NOMO-1 treated with DMSO at 0.1 percent for 48 hours (cell line): ENCODE measurements around the gene ZNF516.

ENCODE experiments used
- DNase-seq: peaks from one replicate; lab custom pipeline; 2025; ENCODE audit not compliant: unreplicated experiment; lab: John Stamatoyannopoulos, UW

The ZNF516 gene

DNA sequence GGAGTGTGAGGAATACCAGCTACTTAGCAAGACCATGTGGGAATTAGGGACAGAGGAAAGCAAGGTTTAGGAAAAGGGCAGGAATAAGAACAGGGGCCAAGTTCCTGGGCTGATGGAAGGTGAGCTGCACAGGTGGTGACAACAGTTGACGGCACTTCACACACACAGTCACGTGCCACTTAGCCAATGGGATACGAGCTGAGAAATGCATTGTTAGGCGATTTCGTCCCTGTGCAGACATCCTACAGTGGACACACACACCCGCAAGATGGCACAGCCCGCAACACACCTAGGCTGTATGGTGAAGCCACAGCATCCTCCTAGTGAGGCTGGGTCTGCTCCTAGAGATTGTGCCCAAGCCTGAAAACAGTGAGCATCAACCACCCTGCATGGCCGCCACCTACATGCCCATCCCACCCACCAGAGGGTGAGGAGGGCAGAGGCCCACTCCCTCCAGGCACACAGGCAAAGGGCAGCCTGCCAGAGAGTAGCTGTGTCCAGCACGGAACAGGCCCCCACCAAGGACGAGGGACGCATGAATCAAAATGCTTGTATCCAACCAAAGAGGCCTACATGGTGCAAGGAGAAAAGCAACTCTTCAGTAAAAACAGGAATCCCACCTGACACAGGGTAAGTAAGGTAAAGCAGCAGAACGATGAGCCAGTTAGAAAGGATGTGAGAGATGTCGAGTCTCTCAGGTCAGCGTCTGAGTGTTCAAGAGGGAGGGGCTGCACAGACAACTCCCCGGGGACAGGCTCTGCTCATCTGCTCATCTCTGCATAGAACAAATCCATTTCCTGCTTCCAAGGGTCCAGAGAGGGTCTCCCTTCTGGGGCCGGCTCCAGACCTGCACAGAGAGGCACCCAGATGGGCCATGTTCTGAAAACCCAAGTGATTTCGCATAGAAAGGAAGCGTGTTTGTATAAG is 51.3 kb downstream of the ZNF516 start:
- no peak for DNase-seq

DNA sequence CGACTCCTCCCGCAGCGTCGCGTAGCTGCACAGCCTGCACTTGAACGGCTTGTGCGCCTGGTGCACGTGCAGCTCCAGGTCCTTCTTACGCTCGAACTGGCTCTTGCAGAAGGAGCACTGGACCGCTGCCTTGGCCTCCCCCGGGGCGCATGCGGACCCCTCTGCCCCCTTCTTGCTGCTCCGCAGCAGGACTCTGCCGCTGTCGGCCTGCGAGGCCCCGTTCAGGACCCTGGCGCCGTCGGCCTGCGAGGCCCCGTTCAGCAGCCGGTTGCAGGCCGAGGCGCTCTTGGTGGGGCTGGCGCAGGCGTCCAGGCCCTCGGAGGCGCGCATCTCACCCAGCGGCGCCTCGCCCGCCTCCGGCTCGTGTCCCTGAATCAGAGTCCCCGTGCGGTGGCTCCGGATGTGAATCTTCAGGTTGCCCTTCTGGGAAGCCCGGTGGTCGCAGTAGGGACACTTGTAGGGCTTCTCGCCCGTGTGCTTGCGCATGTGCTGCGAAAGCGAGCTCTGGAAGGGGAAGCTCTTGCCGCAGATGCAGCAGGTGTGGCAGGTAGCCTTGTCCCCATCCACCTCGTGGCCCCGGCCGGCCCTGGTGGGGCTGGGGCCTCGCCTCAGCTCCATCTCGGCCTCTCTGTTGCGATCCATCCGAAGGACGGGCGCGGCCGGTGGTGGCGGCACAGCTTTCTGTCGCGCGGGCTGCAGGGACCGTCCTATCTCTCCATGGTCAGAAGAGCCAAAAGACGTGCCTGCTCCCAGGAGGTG is 52.5 kb downstream of the ZNF516 start:
- no peak for DNase-seq

DNA sequence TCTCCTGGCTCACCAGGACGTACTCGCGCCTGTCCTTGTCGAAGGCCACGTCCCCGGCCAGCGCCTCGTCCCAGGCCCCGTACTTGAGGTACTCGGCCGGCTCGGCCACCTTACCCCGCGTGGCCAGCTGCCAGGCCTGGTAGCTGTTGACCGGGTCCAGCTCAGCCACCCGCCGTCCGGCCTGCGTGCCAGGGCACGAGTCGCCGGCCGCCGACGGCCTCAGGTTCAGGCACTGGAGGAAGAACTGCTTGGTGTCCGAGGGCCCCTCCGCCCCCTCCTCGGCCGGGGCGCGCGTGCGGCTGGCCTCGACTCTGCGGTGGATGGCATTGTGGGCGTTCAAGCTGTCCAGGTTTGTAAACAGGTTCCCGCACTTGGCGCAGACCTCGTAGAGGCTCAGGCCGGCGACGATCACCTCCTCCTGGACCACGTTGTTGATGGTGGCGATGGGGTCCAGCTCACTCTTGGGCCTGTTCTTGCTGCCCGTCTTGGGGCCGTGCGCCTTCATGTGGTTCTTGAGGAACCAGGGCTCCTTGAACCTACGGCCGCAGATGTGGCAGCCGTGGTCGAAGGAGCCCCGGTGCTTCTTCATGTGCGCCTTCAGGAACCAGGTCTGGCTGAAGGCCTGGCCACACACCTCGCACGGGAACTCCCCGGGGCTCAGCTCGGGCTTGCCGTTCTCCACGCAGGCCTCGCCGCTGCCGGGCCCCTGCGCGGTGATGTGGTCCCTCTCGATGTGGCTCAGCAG is 53.2 kb downstream of the ZNF516 start:
- DNase-seq = no peak

DNA sequence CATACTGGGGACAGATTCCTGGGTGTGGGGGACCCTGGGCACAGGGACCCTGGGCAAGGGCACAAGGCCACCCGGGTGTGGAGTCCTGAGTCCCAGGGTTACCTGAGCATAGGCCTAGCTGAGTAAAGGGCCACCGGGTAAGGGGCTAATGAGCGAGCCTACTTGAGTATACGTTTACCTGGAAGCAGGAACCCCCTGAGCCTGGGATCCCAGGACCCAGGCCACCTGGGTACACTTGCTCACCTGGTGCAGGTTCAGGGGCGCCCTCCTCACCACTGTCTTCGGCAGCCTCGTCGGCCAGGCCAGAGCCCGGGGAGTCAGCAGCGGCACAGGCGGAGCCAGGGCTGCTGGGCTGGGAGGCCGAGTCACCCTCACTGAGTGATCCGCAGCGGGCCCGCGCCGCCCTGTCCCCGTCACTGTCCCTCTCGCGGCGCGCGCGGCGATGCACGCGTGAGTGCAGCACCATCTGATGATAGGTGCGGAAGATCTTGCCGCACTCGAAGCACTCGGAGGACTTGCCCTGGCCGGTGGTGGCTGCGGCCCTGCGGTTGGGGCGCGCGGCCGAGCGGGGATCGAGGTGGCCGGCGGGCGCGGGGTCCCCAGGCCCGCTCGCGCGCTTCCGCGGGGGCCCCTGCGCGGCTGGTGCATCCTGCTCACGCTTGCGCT is 53.9 kb downstream of the ZNF516 start:
- no peak for DNase-seq

DNA sequence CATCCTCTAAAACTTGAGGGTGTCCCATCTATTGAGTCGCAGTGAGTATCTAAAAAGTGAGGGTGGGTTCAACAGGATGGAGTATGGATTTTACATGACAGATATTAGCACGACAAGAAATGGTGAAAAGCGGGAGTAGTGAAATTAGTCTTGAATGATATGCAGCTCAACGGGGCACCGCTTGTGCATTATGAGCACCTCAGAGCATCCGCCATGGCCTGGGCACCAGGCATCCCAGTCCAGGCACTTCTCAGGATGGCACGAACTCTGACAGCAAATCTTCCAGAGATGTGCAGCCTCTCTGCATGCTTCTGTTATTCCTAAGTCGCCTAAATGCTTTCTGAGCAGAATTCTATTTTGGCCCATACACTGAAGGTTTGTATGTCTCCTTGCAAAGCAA is 57.1 kb downstream of the ZNF516 start:
- no peak for DNase-seq

DNA sequence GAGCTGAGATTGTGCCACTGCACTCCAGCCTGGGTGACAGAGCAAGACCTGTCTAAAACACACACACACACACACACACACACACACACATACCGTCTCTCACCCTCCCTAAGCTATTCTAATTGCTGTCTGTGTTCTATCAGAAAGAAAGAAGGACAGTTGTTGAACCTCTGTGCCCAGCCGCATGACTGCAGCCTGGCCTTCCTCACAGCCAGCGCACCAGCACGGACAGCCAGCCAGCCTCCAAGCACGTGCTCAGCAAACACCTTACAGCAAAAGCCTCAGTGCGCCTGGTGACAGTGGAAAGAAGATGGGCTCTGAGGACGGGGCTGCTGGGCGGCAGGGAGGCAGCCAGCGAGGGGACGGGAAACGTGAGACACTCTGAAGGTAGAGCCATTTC is 58.0 kb downstream of the ZNF516 start:
- DNase-seq = no peak

DNA sequence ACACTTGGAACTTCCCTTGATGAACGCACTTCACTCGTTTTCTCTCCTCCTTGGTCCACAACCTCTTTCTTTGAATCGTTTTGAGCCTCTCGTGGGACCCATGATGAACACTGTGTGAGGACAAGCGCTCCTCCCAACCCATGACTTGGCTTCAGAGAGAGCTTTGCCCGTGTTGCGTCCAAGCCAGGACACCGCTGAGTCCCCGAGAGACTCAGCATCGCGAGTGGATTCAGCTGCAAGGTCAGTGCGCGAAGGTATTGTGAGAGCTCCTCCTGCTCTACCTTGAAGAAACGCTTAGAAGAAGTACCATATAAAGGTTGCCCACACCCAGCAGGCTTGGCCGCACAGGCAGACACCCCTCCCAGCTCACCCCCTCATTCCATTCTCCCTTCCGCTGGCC is 58.7 kb downstream of the ZNF516 start:
- no peak for DNase-seq

DNA sequence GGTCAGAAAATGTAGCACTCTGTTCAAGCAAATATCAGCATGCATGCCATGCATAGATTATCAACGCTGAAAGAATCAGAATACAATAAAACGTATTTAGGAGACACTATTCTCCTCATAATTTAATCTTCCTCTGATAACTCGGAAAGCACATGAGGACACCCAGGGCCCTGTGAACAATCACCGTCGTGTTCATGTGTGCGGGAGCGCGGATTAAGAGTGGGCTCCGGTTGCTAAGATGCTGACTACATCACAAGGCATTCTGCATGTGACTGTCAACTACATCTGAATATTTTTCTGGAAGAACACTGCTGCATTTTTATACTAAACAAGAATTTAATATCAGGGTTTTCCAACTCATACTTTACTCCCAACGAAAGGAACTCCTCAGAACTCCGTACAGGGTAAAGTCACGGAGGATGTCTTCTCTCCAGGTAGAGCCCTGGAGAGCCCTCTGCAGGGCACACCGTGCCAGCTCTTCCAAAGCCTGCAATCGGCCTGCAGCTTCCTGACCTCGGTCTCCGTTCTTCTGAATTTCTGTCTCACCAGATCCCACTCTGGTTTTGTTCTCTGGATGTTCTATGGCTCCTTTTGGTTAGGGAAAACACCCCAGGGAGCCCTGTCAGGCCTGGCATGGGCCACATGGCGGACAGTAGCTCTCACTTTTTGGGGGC is 59.6 kb downstream of the ZNF516 start:
- DNase-seq = no peak

DNA sequence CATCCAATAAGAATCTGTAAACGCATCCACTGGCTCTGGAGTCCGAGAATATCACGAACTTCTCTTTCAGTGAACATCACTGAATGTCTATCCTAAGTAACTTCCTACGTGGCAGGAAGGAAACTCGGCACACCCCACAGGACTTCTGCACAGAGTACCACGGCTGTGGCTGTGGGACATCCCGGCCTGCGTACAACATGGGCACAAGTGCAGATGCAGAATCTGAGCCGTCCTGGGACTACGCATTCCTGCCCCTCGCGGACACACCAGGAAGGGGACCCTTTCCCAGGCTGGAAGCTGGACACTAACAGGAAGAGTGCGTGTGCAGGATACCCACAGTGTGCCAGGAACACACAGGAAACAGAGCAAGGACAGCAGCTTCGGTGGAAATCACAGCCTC is 60.6 kb downstream of the ZNF516 start:
- DNase-seq = no peak

DNA sequence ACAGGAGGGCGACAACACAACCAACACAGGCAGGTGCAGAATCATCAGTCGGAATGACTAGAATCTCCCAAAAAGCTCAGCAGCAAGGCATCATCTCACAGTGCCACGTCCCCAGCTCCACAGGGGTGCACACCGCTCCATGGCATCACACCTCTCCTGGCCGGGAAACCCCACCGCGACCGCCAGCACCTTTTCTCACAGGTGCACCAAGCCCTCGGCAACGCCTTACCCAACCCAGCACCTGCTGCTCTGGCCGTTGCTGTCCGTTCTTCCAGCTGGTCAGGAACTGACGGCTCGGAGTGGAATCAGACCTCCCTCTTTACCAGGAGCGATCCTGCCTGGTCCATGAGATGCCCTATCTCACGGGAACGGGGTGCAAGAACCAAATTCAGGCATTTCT is 61.3 kb downstream of the ZNF516 start:
- no peak for DNase-seq

DNA sequence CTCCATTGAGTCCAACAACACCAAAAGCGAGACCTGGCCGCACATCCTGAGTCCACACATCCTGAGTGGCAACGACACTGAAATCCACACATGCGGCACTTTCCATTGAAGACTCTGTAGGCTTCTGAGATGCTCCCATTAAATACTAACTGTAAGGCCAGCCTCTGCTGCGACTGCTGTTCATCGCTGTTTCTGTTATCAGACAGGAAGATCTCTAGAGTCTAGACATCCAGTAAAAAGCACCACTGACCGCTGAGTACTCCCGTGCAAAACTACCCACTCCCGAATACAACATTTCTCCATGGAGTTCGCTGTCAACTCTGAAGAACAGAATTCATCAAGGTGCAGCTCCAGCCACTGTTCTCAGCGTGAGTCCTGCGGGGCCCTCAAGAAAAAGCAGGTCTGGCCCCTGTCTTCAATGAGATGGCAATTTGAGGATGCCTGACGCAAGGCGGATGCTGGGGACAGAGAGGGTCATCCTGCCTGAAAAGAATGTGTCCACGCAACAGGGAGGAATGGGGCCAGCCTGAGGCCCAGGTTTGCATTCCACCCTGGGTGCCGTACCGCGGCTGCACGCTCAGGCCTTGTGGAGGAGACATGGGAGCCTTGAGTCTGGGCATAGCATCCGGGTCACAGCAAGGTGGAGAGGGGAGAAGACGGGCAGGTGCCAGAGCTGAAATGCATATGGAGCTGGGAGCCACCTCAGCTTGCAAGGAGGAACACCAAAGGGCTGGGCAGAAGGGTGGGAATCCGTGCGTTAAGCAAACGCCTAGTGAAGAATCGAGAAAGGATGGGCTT is 61.9 kb downstream of the ZNF516 start:
- DNase-seq = no peak

DNA sequence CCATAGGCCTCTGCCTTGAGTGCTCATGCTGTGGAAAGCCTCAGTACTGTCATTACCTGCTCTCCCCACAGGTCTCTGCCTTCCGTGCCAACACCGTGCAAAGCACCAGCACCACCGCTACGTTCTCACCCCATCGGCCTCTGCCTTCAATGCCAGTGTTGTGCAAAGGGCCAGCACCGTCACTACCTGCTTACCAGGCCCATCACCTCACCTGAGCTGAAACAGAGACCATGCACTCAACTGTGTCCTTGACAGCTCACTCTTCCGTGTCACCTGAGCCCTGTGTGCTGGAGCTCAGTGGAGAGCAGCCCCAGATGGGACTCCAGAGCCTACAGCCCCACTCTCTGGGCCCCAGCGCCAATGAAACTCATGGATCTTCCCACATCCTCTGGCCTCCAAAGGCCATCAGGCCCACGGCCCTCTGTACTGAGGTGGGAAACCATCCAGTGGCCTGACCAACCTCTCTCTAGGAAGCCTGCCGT is 62.7 kb downstream of the ZNF516 start:
- DNase-seq = no peak

DNA sequence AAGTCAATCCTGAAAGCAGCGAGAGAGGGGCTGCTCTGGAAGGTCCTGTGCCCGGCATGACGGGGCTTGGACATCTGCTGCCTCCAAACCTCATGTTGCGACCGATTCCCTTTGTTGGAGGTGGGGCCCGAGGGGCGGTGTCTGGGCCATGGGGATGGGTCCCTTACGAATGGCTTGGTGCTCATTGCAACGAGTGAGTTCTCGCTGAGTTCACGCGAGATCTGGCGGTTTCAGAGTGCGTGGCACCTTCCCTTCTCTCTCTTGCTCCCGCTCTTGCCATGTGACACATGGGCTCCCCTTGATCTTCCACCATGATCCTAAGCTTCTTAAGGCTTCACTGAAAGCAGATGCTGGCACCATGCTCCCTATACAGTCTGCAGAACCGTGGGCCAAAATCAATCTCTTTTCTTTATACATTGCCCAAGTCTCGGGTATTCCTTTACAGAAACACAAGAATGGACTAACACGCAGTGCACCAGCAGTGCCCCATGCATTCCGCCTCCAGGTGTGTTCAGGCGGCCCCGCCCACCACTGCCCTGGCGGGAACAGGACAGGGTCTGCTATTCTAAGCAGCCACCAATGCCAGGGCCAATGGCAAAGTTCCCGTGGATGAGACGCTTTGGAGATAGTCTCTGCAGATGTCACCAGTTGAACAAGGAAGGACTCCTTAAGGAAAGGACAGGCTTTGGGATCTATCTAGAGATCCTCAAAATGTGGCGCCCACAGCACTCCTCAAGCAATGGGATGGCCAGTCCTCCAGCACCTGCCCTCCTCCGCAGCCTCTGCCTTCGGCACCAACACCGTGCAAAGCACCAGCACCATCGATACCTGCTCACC is 63.4 kb downstream of the ZNF516 start:
- DNase-seq = no peak

DNA sequence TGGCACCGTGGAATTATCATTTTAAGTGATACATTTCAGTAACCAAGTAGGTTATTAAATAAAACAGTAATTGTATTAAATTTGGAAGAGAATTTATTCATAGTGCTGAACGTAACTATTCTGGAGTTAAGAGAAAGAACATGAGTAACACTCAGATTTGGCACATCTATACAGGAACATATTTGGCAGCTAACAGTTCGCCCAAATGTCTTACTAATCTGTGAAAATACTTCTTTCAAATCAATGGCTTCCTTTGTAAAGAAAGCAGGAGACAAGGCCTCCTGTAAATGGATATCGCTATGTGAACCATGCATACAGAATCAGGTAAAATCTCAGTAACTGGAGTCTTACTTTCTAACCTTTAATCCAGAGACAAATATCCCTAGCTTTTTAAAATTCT is 64.4 kb downstream of the ZNF516 start:
- DNase-seq = no peak

DNA sequence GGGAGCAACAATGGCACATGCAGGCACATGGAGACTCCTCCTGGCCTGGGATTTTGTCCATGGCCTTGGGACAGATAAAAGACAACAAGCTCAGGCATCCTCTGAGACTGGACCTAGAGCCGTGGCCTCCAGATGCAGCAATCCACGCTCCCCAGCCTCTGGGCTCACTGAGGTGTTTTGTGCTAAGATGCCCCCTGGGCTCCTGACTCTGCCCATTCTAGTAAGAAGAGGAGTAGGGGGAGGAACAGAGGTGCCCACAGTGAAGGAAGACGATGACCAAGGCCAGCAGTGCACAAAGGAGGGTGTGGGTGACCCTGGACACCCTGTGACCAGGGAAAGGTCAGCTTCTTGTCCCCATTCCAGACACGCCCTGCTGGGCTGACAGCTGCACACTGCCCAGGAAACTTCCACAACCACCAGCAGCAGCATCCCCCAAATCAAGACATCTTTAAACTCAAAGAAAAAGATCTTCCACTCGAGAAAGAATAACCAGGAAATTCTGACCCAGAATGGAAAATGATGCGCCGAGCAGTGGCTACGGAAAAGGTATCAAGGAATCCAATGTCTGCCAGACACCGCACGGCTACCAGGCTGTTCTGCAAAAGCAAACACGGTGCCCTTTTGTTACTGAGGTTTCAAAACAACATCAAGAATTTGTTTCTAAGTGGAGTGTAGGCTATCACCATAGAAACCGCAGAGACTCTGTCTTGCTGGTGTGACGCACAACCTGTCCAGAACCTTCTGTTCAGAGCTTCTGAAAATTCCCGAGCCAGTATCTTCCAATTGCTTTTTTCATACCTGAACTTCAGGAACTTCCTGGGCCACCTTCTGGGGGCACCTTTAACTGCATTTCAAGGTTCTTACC is 65.5 kb downstream of the ZNF516 start:
- DNase-seq = no peak

DNA sequence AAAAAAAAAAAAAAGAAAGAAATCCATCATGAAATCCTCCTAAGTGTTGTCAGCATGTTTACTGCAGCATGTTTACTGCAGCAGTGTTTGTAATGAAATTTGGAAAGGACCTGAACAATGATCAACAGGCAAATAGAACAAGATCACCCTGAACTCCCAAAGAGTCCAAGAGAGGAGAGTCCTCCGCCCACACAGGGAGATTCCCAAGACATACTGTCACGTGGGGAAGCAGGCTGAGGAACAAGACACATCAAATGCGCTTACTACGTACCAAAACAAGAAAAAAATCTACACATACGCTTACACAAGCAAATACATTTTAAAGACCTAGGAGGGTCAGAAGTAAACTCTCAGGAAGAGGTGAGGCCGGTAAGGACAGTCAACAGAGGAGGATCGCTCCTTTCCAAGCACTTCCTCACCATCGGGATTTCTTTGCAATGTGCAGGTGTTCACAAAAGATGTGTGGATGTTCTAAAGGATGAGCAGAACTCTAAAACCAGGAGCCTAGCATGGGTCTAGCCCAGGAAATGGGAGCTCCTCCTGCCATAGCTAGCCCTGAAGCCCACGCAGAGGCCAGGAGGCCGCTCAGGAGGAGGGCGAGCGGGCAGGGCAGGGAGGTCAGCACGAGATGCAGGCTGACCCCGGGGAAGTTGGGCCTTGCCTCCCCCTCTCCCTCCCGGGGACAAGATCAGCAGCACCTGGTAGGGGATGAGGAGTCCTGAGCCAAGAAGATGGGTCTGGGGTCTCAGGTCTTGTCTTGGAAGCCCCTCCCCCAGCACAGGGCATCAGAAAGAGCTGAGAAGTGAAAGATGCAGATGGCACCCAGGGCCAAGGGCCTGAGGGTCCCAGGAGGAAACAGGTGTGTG is 66.4 kb downstream of the ZNF516 start:
- no peak for DNase-seq
